Lower lobe of right lung (tissue), 2 donors: ENCODE data around the gene HK2. TPM values are rescaled to one million over a fixed set of nuclear protein-coding genes. Genes with fewer than 3 reads are reported as not detected.
"Not testable (repeated sequence)": the region's sequence is repeated elsewhere in the genome, so short reads cannot be mapped to it uniquely, and the experiment has no call there.

ENCODE experiments used
- ATAC-seq, 2 donors: fragments of 200-7000 bp; cut with Tn5 transposase; one replicate each; pipeline ENCODE4 v1.9.1; 2020 to 2022; ENCODE audit warnings: mild to moderate bottlenecking in 2 of 2, moderate library complexity in 2 of 2
- DNase-seq: peaks from one replicate; pipeline ENCODE4 v3.0.0-alpha.2; 2020
- H3K27ac ChIP-seq: fragments of 200-600 bp; one replicate; pipeline ENCODE4 v1.8.0; 2022
- H3K27me3 ChIP-seq: fragments of 200-600 bp; one replicate; pipeline ENCODE4 v1.8.0; 2022; ENCODE audit warnings: low read depth
- H3K36me3 ChIP-seq: fragments of 200-600 bp; one replicate; pipeline ENCODE4 v1.8.0; 2022; ENCODE audit warnings: mild to moderate bottlenecking
- H3K4me1 ChIP-seq: fragments of 200-600 bp; one replicate; pipeline ENCODE4 v1.8.0; 2022
- H3K4me3 ChIP-seq: fragments of 200-600 bp; one replicate; pipeline ENCODE4 v1.8.0; 2022; ENCODE audit warnings: mild to moderate bottlenecking
- H3K9me3 ChIP-seq: fragments of 200-600 bp; one replicate; pipeline ENCODE4 v1.8.0; 2022
- CTCF ChIP-seq: fragments of 200-600 bp; IDR thresholded peaks from one replicate; pipeline ENCODE4 v1.8.0; 2022; ENCODE audit warnings: antibody characterized with exemption, mild to moderate bottlenecking
- intact Hi-C: fragments of 100-400 bp; cut with DNase I; formaldehyde crosslinking; loops from one replicate; pipeline ENCODE4 v1.11.0; 2022
- total RNA-seq: library from RNA; stranded (reverse); fragmentation: NEBNext Ultra II Directional; extraction: Animal tissue kit (Norgen Biotek cat#: 25700); gene quantifications from one replicate; pipeline ENCODE4 v1.2.1, GENCODE V29; 2021
- donor health status: DM: no; HTN: yes; CAD: no; lungs with severe emphysema.

Gene HK2
- total RNA-seq, 1 donor from 2014 or later: 86.7 TPM

- Histone ChIP-seq H3K27ac (no peak overlapping the region), H3K4me1 (no peaks in the 10 kb centered on the region), H3K9me3 (no peaks in the 10 kb centered on the region), H3K4me3 (no peak overlapping the region), H3K27me3 (no peaks in the 10 kb centered on the region), H3K36me3 (peaks cover 42% of the 10 kb centered on the region)
- ATAC-seq (no peak), DNase-seq (no peak)
- intact Hi-C loops: no loop called here
- TF ChIP-seq CTCF: no peak
Measured at GRCh38 chr2:74892609-74893008, 58.7 kb downstream of the HK2 start.

- TF ChIP-seq CTCF: no peak
- peaks cover 35% of the 10 kb centered on the region for H3K36me3 ChIP-seq
- no peak overlapping the region for H3K4me3 ChIP-seq
- intact Hi-C loops: no loop called here
- H3K27me3 ChIP-seq: no peaks in the 10 kb centered on the region
- ATAC-seq (no peak), DNase-seq (no peak)
- H3K27ac ChIP-seq: no peak overlapping the region
- no peaks in the 10 kb centered on the region for H3K9me3 ChIP-seq
- no peaks in the 10 kb centered on the region for H3K4me1 ChIP-seq
Measured at GRCh38 chr2:74893332-74893731, 59.4 kb downstream of the HK2 start.

GRCh38 chr2:74894272-74894981 is 60.5 kb downstream of the HK2 start:
- intact Hi-C loops: no loop called here
- Histone ChIP-seq H3K27ac (no peak overlapping the region), H3K4me3 (no peak overlapping the region), H3K27me3 (no peaks in the 10 kb centered on the region), H3K9me3 (no peaks in the 10 kb centered on the region), H3K4me1 (no peaks in the 10 kb centered on the region), H3K36me3 (peaks cover 24% of the 10 kb centered on the region)
- TF ChIP-seq CTCF: no peak
- ATAC-seq: no peak
- no peak for DNase-seq

GRCh38 chr2:74895001-74895400 is 61.1 kb downstream of the HK2 start:
- TF ChIP-seq CTCF: no peak
- no peak for DNase-seq
- ATAC-seq: no peak
- Histone ChIP-seq H3K27me3 (no peaks in the 10 kb centered on the region), H3K27ac (no peak overlapping the region), H3K36me3 (peaks cover 18% of the 10 kb centered on the region), H3K4me3 (no peak overlapping the region), H3K4me1 (no peaks in the 10 kb centered on the region), H3K9me3 (no peaks in the 10 kb centered on the region)
- intact Hi-C loops: no loop called here

- no peak overlapping the region for H3K27ac ChIP-seq
- DNase-seq: no peak
- no peaks in the 10 kb centered on the region for H3K4me1 ChIP-seq
- H3K4me3 ChIP-seq: no peak overlapping the region
- intact Hi-C loops: no loop called here
- H3K36me3 ChIP-seq: peaks cover 6% of the 10 kb centered on the region
- no peaks in the 10 kb centered on the region for H3K9me3 ChIP-seq
- no peak for ATAC-seq
- no peaks in the 10 kb centered on the region for H3K27me3 ChIP-seq
- TF ChIP-seq CTCF: no peak
Measured at GRCh38 chr2:74896232-74896631, 62.3 kb downstream of the HK2 start.

GRCh38 chr2:74900225-74900624 is 66.3 kb downstream of the HK2 start:
- H3K9me3 ChIP-seq, H3K27me3 ChIP-seq, H3K4me1 ChIP-seq, H3K36me3 ChIP-seq, intact Hi-C loops, ATAC-seq, H3K27ac ChIP-seq, H3K4me3 ChIP-seq, DNase-seq: not testable (repeated sequence)
